HG03280 (cell line): ENCODE data around the gene GDPD1.
"Not testable (repeated sequence)": the region's sequence is repeated elsewhere in the genome, so short reads cannot be mapped to it uniquely, and the experiment has no call there.

Source experiments
- ATAC-seq: cut with Tn5 transposase; IDR thresholded peaks from one replicate; pipeline ENCODE4 v1.9.1; 2021; ENCODE audit warnings: mild to moderate bottlenecking, moderate library complexity; ENCODE audit not compliant: unreplicated experiment

Gene GDPD1

DNA sequence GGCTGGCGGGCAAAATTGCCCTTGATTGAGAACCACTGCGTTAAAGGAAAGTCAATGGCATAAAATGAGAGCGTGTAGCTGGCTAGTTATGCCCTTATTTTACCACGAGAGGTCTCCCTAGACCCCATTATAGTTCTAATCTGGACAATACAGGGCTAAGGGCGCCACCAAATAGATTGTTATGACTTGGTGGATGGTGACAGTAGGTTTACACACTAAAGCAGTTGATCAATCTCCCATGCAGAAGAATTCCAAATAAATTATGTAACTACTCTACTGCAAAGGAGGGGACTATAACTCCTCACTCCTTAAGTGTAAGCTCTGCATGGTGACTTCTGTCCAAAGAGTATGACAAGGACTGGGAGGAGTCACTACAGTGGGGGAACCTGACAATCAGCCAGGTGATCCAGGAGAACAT lies 90.7 kb downstream of the GDPD1 start:
- ATAC-seq, result no peak

DNA sequence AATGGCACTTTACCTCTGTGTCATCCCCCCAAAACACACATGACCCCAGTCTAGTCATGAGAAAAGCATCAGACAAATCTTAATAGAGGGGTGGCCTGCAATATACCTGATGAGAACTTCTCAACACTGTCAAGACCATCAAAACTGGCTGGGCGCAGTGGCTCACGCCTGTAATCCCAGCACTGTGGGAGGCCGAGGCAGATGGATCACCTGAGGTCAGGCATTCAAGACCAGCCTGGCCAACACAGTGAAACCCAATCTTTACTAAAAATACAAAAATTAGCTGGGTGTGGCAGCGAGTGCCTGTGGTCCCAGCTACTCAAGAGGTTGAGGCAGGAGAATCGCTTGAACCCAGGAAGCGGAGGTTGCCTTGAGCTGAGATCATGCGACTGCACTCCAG lies 91.2 kb downstream of the GDPD1 start:
- not testable (repeated sequence) for ATAC-seq

DNA sequence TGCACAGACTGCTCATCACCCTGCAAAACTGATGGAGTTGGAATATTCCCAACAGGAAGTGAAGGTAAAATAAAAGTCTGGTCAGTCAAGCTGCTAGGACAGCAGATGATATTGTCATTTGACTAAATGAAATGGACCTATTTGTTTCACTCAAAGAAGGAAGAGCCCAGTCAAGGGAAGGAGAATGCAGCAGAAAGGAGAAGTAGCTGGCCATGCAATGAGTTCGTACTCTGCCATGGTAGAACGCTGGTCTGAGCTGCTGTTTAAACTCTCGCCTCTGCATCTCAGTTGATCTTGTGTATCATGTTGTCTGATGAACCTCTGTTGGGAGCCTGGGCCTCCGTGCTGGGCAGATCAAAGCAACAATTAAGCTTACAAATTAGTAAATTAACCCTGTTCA lies 95.6 kb downstream of the GDPD1 start:
- ATAC-seq, result no peak
